Mesenteric fat pad (tissue), 1 donor: ENCODE data around the gene PCAT7. TPM values are rescaled to one million over a fixed set of nuclear protein-coding genes. Genes with fewer than 3 reads are reported as not detected.
"Not testable (repeated sequence)": the region's sequence is repeated elsewhere in the genome, so short reads cannot be mapped to it uniquely, and the experiment has no call there.

ENCODE experiments used
- DNase-seq: peaks from one replicate; pipeline ENCODE4 v3.0.0-alpha.2; 2020; ENCODE audit warnings: low spot score
- long read RNA-seq: library from polyadenylated mRNA; unstranded; transcript quantifications from one replicate; pipeline ENCODE4 v2.0.0, GENCODE V29; 2020
- total RNA-seq: library from RNA; stranded (reverse); fragmentation: NEBNext Ultra II Directional; extraction: Animal tissue kit (Norgen Biotek cat#: 25700); gene quantifications from one replicate; pipeline ENCODE4 v1.2.1, GENCODE V29; 2021
- donor health status: DM: yes; HTN: yes; CAD: no.

PCAT7 gene
- not detected for total RNA-seq
- long read RNA-seq: 0 reads

- no peak for DNase-seq
Observed at GRCh38 chr9:94554439-94555331, at the start of gene PCAT7. TSS of gene PCAT7 (plus strand) at chr9:94555083.

- not testable (repeated sequence) for DNase-seq
Observed at GRCh38 chr9:94506370-94506769, 48.5 kb upstream of the PCAT7 start.

- DNase-seq: no peak
Observed at GRCh38 chr9:94507531-94508258, 47.2 kb upstream of the PCAT7 start.

- DNase-seq: no peak
Observed at GRCh38 chr9:94511134-94511954, 43.5 kb upstream of the PCAT7 start.

GRCh38 chr9:94511955-94512265 lies 43.0 kb upstream of the PCAT7 start:
- no peak for DNase-seq

GRCh38 chr9:94514722-94515121 lies 40.2 kb upstream of the PCAT7 start:
- no peak for DNase-seq

- no peak for DNase-seq
Observed at GRCh38 chr9:94517254-94517653, 37.6 kb upstream of the PCAT7 start.

- DNase-seq: no peak
Observed at GRCh38 chr9:94525396-94526035, 29.4 kb upstream of the PCAT7 start.

- DNase-seq: no peak
Observed at GRCh38 chr9:94526271-94526670, 28.6 kb upstream of the PCAT7 start.

- no peak for DNase-seq
Observed at GRCh38 chr9:94526951-94527350, 27.9 kb upstream of the PCAT7 start.

GRCh38 chr9:94528886-94529285 lies 26.0 kb upstream of the PCAT7 start:
- DNase-seq: no peak

- no peak for DNase-seq
Observed at GRCh38 chr9:94533155-94533554, 21.7 kb upstream of the PCAT7 start.

- no peak for DNase-seq
Observed at GRCh38 chr9:94533601-94534000, 21.3 kb upstream of the PCAT7 start.

GRCh38 chr9:94534901-94535300 lies 20.0 kb upstream of the PCAT7 start:
- no peak for DNase-seq

GRCh38 chr9:94538908-94539307 lies 16.0 kb upstream of the PCAT7 start:
- DNase-seq: no peak

GRCh38 chr9:94544335-94544734 lies 10.5 kb upstream of the PCAT7 start:
- not testable (repeated sequence) for DNase-seq

- DNase-seq: no peak
Observed at GRCh38 chr9:94545940-94546339, 8.9 kb upstream of the PCAT7 start.

GRCh38 chr9:94553029-94553938 lies 1.6 kb upstream of the PCAT7 start:
- DNase-seq: no peak

GRCh38 chr9:94554078-94554438 lies 825 bp upstream of the PCAT7 start:
- DNase-seq: no peak

GRCh38 chr9:94557376-94557775 lies 2.5 kb downstream of the PCAT7 start:
- DNase-seq: no peak
